WTC11 (cell line): ENCODE results near the gene PDZRN4. TPM values are rescaled to one million over a fixed set of nuclear protein-coding genes. Genes with fewer than 3 reads are reported as not detected.

Source experiments
- ATAC-seq: fragments of 200-7000 bp; cut with Tn5 transposase; 2 replicates; pipeline ENCODE4 v1.10.0; 2021; ENCODE audit warnings: mild to moderate bottlenecking, moderate library complexity
- CTCF ChIA-PET: fragments of 300-600 bp; sonication (Branson Sonifier 250); formaldehyde crosslinking; loops from one replicate; lab custom pipeline; 2021; ENCODE audit warnings: antibody characterized with exemption; lab: Charles Lee
- POLR2A ChIA-PET: fragments of 350-600 bp; sonication (Branson Sonifier 250); formaldehyde crosslinking; loops from one replicate; lab custom pipeline; 2021; ENCODE audit warnings: antibody characterized with exemption; lab: Charles Lee
- DNase-seq: peaks from one replicate; pipeline ENCODE4 v3.0.0; 2021; ENCODE audit warnings: low spot score
- H3K27ac Mint-ChIP-seq: 2 replicates; pipeline ENCODE4 v1.8.0; 2021; ENCODE audit warnings: mixed read lengths
- H3K27me3 Mint-ChIP-seq: 2 replicates; pipeline ENCODE4 v1.8.0; 2021; ENCODE audit warnings: low read depth, mild to moderate bottlenecking, moderate library complexity, mixed read lengths
- H3K36me3 Mint-ChIP-seq: 2 replicates; pipeline ENCODE4 v1.8.0; 2021; ENCODE audit warnings: mixed read lengths
- H3K4me1 Mint-ChIP-seq: 2 replicates; pipeline ENCODE4 v1.8.0; 2022; ENCODE audit warnings: mixed read lengths
- H3K4me3 Mint-ChIP-seq: 2 replicates; pipeline ENCODE4 v1.8.0; 2021; ENCODE audit warnings: mild to moderate bottlenecking, moderate library complexity, mixed read lengths
- H3K9me3 Mint-ChIP-seq: 2 replicates; pipeline ENCODE4 v1.8.0; 2021; ENCODE audit warnings: mixed read lengths
- AFF4 ChIP-seq: sonication (generic); formaldehyde crosslinking; IDR thresholded peaks from 2 replicates; pipeline ENCODE4 v1.8.1; 2023; ENCODE audit warnings: mild to moderate bottlenecking, missing genetic modification reagents, borderline replicate concordance
- ARID4B ChIP-seq: sonication (generic); formaldehyde crosslinking; IDR thresholded peaks from 2 replicates; pipeline ENCODE4 v1.8.0; 2023; ENCODE audit warnings: missing genetic modification reagents, mild to moderate bottlenecking, borderline replicate concordance
- ATF3 ChIP-seq: sonication (generic); formaldehyde crosslinking; conservative IDR thresholded peaks from 2 replicates; pipeline ENCODE4 v1.8.1; 2022; ENCODE audit warnings: mild to moderate bottlenecking, missing genetic modification reagents
- CREM ChIP-seq: sonication (generic); formaldehyde crosslinking; IDR thresholded peaks from 2 replicates; pipeline ENCODE4 v1.8.1; 2022; ENCODE audit warnings: mild to moderate bottlenecking, missing genetic modification reagents, moderate library complexity
- FOXK1 ChIP-seq: sonication (generic); formaldehyde crosslinking; IDR thresholded peaks from 2 replicates; pipeline ENCODE4 v1.8.0; 2022; ENCODE audit warnings: mild to moderate bottlenecking, moderate library complexity, missing genetic modification reagents
- GABPB1 ChIP-seq: sonication (generic); formaldehyde crosslinking; IDR thresholded peaks from 2 replicates; pipeline ENCODE4 v1.8.1; 2023; ENCODE audit warnings: mild to moderate bottlenecking, missing genetic modification reagents
- JAZF1 ChIP-seq: fragments of 250-450 bp; sonication (Bioruptor Pico); IDR thresholded peaks from 2 replicates; pipeline ENCODE4 v1.9.0; 2021; ENCODE audit warnings: moderate library complexity, mild to moderate bottlenecking, inconsistent platforms
- NFYB ChIP-seq: sonication (generic); formaldehyde crosslinking; conservative IDR thresholded peaks from 2 replicates; pipeline ENCODE4 v1.8.0; 2022; ENCODE audit warnings: low read depth, missing genetic modification reagents
- USF1 ChIP-seq: sonication (generic); formaldehyde crosslinking; IDR thresholded peaks from 2 replicates; pipeline ENCODE4 v1.8.0; 2022; ENCODE audit warnings: mild to moderate bottlenecking, missing genetic modification reagents
- ZBTB21 ChIP-seq: sonication (generic); formaldehyde crosslinking; IDR thresholded peaks from 2 replicates; pipeline ENCODE4 v1.8.1; 2023; ENCODE audit warnings: mild to moderate bottlenecking, missing genetic modification reagents, borderline replicate concordance
- ZNF263 ChIP-seq: sonication (generic); formaldehyde crosslinking; IDR thresholded peaks from 2 replicates; pipeline ENCODE4 v1.8.1; 2022; ENCODE audit warnings: low read depth, mild to moderate bottlenecking, moderate library complexity, missing genetic modification reagents
- ZNF532 ChIP-seq: fragments of 250-450 bp; sonication (Bioruptor Pico); IDR thresholded peaks from 2 replicates; pipeline ENCODE4 v1.9.0; 2021; ENCODE audit warnings: mild to moderate bottlenecking, borderline replicate concordance
- total RNA-seq: library from RNA; stranded (reverse); gene quantifications from 3 replicates; pipeline ENCODE4 v1.2.3, GENCODE V29; 2021
- TF ChIP-seq, protein P1 (sequence below): fragments of 250-450 bp; sonication (Bioruptor Pico); IDR thresholded peaks from 2 replicates; pipeline ENCODE4 v1.8.0; 2021; ENCODE audit warnings: mild to moderate bottlenecking
- TF ChIP-seq, protein P2 (sequence below): sonication (generic); formaldehyde crosslinking; IDR thresholded peaks from 2 replicates; pipeline ENCODE4 v1.8.1; 2023; ENCODE audit warnings: mild to moderate bottlenecking, missing genetic modification reagents
- TF ChIP-seq, protein P3 (sequence below): sonication (generic); formaldehyde crosslinking; IDR thresholded peaks from 2 replicates; pipeline ENCODE4 v1.8.0; 2023; ENCODE audit warnings: mild to moderate bottlenecking, missing genetic modification reagents

Gene PDZRN4
- total RNA-seq, 1 experiment from 2014 or later = 0.09 TPM

GRCh38 chr12:41193311-41193710, 5.2 kb downstream of the PDZRN4 start (continued):
- TF ChIP-seq ZNF532 (CRISPR knock-in tag) = no peak
- TF ChIP-seq, protein P1, sequence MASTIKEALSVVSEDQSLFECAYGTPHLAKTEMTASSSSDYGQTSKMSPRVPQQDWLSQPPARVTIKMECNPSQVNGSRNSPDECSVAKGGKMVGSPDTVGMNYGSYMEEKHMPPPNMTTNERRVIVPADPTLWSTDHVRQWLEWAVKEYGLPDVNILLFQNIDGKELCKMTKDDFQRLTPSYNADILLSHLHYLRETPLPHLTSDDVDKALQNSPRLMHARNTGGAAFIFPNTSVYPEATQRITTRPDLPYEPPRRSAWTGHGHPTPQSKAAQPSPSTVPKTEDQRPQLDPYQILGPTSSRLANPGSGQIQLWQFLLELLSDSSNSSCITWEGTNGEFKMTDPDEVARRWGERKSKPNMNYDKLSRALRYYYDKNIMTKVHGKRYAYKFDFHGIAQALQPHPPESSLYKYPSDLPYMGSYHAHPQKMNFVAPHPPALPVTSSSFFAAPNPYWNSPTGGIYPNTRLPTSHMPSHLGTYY (CRISPR knock-in tag) = no peak

GRCh38 chr12:41202051-41202450, 13.9 kb downstream of the PDZRN4 start:
- ATAC-seq = no peak
- CTCF ChIA-PET = interaction anchor here (2.0 kb wide), 1 partner anchor 12 kb away, joined by 9 read pairs; no protein-coding TSS in a partner anchor
- no peak overlapping the region for H3K4me3 Mint-ChIP-seq
- POLR2A ChIA-PET = no interaction called here
- H3K36me3 Mint-ChIP-seq = no peaks in the 10 kb centered on the region
- DNase-seq = no peak
- no peaks in the 10 kb centered on the region for H3K27me3 Mint-ChIP-seq
- no peak overlapping the region for H3K27ac Mint-ChIP-seq
- peaks cover 3% of the 10 kb centered on the region; the same call in 1 of the 2 replicates for H3K4me1 Mint-ChIP-seq
- no peaks in the 10 kb centered on the region for H3K9me3 Mint-ChIP-seq
- no peak for TF ChIP-seq NFYB (CRISPR knock-in tag)
- no peak for TF ChIP-seq JAZF1
- TF ChIP-seq ZNF263 (CRISPR knock-in tag) = no peak
- TF ChIP-seq AFF4 (CRISPR knock-in tag) = no peak
- TF ChIP-seq ARID4B = no peak
- no peak for TF ChIP-seq ZBTB21 (CRISPR knock-in tag)
- no peak for TF ChIP-seq USF1
- TF ChIP-seq, protein P2, sequence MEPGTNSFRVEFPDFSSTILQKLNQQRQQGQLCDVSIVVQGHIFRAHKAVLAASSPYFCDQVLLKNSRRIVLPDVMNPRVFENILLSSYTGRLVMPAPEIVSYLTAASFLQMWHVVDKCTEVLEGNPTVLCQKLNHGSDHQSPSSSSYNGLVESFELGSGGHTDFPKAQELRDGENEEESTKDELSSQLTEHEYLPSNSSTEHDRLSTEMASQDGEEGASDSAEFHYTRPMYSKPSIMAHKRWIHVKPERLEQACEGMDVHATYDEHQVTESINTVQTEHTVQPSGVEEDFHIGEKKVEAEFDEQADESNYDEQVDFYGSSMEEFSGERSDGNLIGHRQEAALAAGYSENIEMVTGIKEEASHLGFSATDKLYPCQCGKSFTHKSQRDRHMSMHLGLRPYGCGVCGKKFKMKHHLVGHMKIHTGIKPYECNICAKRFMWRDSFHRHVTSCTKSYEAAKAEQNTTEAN (CRISPR knock-in tag) = no peak
- TF ChIP-seq, protein P3, sequence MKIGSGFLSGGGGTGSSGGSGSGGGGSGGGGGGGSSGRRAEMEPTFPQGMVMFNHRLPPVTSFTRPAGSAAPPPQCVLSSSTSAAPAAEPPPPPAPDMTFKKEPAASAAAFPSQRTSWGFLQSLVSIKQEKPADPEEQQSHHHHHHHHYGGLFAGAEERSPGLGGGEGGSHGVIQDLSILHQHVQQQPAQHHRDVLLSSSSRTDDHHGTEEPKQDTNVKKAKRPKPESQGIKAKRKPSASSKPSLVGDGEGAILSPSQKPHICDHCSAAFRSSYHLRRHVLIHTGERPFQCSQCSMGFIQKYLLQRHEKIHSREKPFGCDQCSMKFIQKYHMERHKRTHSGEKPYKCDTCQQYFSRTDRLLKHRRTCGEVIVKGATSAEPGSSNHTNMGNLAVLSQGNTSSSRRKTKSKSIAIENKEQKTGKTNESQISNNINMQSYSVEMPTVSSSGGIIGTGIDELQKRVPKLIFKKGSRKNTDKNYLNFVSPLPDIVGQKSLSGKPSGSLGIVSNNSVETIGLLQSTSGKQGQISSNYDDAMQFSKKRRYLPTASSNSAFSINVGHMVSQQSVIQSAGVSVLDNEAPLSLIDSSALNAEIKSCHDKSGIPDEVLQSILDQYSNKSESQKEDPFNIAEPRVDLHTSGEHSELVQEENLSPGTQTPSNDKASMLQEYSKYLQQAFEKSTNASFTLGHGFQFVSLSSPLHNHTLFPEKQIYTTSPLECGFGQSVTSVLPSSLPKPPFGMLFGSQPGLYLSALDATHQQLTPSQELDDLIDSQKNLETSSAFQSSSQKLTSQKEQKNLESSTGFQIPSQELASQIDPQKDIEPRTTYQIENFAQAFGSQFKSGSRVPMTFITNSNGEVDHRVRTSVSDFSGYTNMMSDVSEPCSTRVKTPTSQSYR (CRISPR knock-in tag) = no peak
- TF ChIP-seq ATF3 (CRISPR knock-in tag) = no peak
- TF ChIP-seq CREM (CRISPR knock-in tag) = no peak
- TF ChIP-seq GABPB1 (CRISPR knock-in tag) = no peak
- no peak for TF ChIP-seq FOXK1 (CRISPR knock-in tag)
